GM13976 (cell line): ENCODE data around the gene CLEC17A.

Experiments used
- DNase-seq: peaks from one replicate; pipeline ENCODE4 v3.0.0; 2012; ENCODE audit warnings: low spot score
- CTCF ChIP-seq: IDR thresholded peaks from 2 replicates; pipeline ENCODE4 v1.5.1; 2012; ENCODE audit warnings: borderline replicate concordance, mild to moderate bottlenecking; ENCODE audit not compliant: insufficient read depth; ENCODE audit errors: extremely low read depth, missing control alignments, control extremely low read depth
- in situ Hi-C: fragments of 300-500 bp; cut with MboI; formaldehyde crosslinking; loops from one replicate; pipeline ENCODE4 v1.12.0; 2022; ENCODE audit warnings: low sequenced_read_pairs, mixed read lengths, inconsistent platforms; ENCODE audit not compliant: unreplicated experiment

The CLEC17A gene

GRCh38 chr19:14562660-14563589 lies 20.0 kb upstream of the CLEC17A start:
- peak; percentile 13 for DNase-seq
- in situ Hi-C loops, result loop anchor here (25.0 kb wide), 2 partner anchors 324 to 549 kb away; partner anchors contain the start of genes OR7A17 and SYDE1
- no peak for TF ChIP-seq CTCF

GRCh38 chr19:14563590-14563926 lies 19.3 kb upstream of the CLEC17A start:
- TF ChIP-seq CTCF, result no peak
- in situ Hi-C loops, result loop anchor here (25.0 kb wide), 2 partner anchors 324 to 549 kb away; partner anchors contain the start of genes OR7A17 and SYDE1
- DNase-seq, result peak; percentile 5

GRCh38 chr19:14563989-14564651 lies 18.8 kb upstream of the CLEC17A start:
- in situ Hi-C loops, result loop anchor here (25.0 kb wide), 2 partner anchors 323 to 548 kb away; partner anchors contain the start of genes OR7A17 and SYDE1

GRCh38 chr19:14564652-14565297 lies 18.1 kb upstream of the CLEC17A start:
- DNase-seq, result peak; percentile 6
- in situ Hi-C loops, result loop anchor here (25.0 kb wide), 2 partner anchors 323 to 548 kb away; partner anchors contain the start of genes OR7A17 and SYDE1

More at GRCh38 chr19:14563989-14564651, 18.8 kb upstream of the CLEC17A start:
- no peak for TF ChIP-seq CTCF
- DNase-seq, result peak; percentile 79

- no peak for DNase-seq
- no peak for TF ChIP-seq CTCF
- in situ Hi-C loops, result loop anchor here (25.0 kb wide), 2 partner anchors 322 to 547 kb away; partner anchors contain the start of genes OR7A17 and SYDE1
These were observed 17.6 kb upstream of the CLEC17A start for GRCh38 chr19:14565298-14565679.

GRCh38 chr19:14565765-14566711 lies 16.8 kb upstream of the CLEC17A start:
- peak; percentile 6 for DNase-seq
- in situ Hi-C loops, result loop anchor here (25.0 kb wide), 2 partner anchors 321 to 546 kb away; partner anchors contain the start of genes OR7A17 and SYDE1
- no peak for TF ChIP-seq CTCF
